H1 (cell line): ENCODE results near the gene GPR25.

Experiments
- BRCA1 ChIP-seq: IDR thresholded peaks from 2 replicates; pipeline ENCODE4 v1.6.1; 2012; ENCODE audit warnings: low read depth, low read length, improper control_type of control experiment
- CTCF ChIP-seq, 3 experiments: IDR thresholded peaks; 1 replicate in 2 of 3; 2 replicates in 1 of 3; pipeline versions ENCODE4 v1.5.1 to v1.6.1; 2011; ENCODE audit warnings: low read length in 3 of 3, mild to moderate bottlenecking in 3 of 3, inconsistent platforms in 2 of 3, low read depth in 1 of 3, moderate library complexity in 1 of 3; ENCODE audit not compliant: insufficient read depth in 1 of 3; ENCODE audit errors: control extremely low read depth in 1 of 3
- EZH2 ChIP-seq: fragments of 200-600 bp; sonication (generic); IDR thresholded peaks from 2 replicates; pipeline ENCODE4 v1.7.1; 2012; ENCODE audit warnings: low read depth, mild to moderate bottlenecking, moderate library complexity, low read length, inconsistent platforms; ENCODE audit not compliant: severe bottlenecking
- JUND ChIP-seq: IDR thresholded peaks from 2 replicates; pipeline ENCODE4 v1.6.1; 2011; ENCODE audit warnings: mild to moderate bottlenecking, improper control_type of control experiment, low read length
- PHF8 ChIP-seq: fragments of 200-600 bp; sonication (generic); conservative IDR thresholded peaks from 2 replicates; pipeline ENCODE4 v1.7.1; 2012; ENCODE audit warnings: low read depth, mild to moderate bottlenecking, inconsistent platforms, low read length, moderate library complexity
- POLR2A ChIP-seq, 2 experiments: IDR thresholded peaks; 1 replicate in 1 of 2; 2 replicates in 1 of 2; pipeline ENCODE4 v1.6.1; 2011; ENCODE audit warnings: low read depth in 2 of 2, low read length in 2 of 2, mild to moderate bottlenecking in 2 of 2; ENCODE audit errors: control extremely low read depth in 1 of 2
- POLR2AphosphoS5 ChIP-seq: IDR thresholded peaks from 2 replicates; pipeline ENCODE4 v1.6.1; 2011; ENCODE audit warnings: low read depth, low read length
- SP1 ChIP-seq: IDR thresholded peaks from 2 replicates; pipeline ENCODE4 v1.6.1; 2011; ENCODE audit warnings: low read depth, low read length
- SP2 ChIP-seq: IDR thresholded peaks from 2 replicates; pipeline ENCODE4 v1.6.1; 2012; ENCODE audit warnings: mild to moderate bottlenecking, low read length, inconsistent platforms
- TAF1 ChIP-seq: IDR thresholded peaks from 2 replicates; pipeline ENCODE4 v1.6.1; 2011; ENCODE audit warnings: mild to moderate bottlenecking, low read depth, low read length

GRCh38 chr1:200897259-200897658 is 24.5 kb downstream of the GPR25 start:
- TF ChIP-seq CTCF (IDR thresholded peaks at IDR 0.05; ENCODE audit: control extremely low read depth in 1 of 3, insufficient read depth in 1 of 3, low read depth in 1 of 3, low read length in 3 of 3) (no peak), BRCA1 (no peak), JUND (no peak), TAF1 (no peak), POLR2A (IDR thresholded peaks at IDR 0.05; ENCODE audit: control extremely low read depth in 1 of 2, low read depth in 2 of 2, low read length in 2 of 2) (no peak), SP2 (no peak), EZH2 (no peak), POLR2AphosphoS5 (no peak), PHF8 (no peak), SP1 (no peak)
